Stimulated activated CD8-positive, alpha-beta memory T cell treated with anti-CD3 and anti-CD28 coated beads, Interleukin-15, amount 100 ng/mL, for 48 hours (primary cell): ENCODE measurements around the gene RGMA.

ENCODE experiments used
- DNase-seq, 2 donors: peaks; one replicate each; pipeline ENCODE4 v3.0.0-alpha.2; 2020; ENCODE audit warnings: low read depth in 2 of 2

The RGMA gene

DNA sequence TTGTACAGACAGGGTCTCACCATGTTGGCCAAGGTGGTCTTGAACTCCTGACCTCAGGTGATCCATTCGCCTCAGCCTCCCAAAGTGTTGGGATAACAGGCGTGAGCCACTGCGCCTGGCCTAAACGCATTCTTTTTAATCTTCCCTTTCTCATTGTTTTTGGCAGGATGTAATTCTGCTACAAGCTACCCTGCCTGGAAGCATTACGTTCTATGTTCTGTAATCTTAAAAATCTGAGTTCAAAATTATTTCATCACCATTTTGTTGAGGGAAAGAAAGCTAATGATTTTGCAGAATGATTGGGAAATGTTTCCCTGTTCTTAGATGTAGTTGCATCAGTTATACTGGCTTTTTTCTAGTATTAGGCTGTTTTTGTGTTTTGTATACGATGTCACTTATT is 71.5 kb downstream of the RGMA start:
- no peak for DNase-seq

DNA sequence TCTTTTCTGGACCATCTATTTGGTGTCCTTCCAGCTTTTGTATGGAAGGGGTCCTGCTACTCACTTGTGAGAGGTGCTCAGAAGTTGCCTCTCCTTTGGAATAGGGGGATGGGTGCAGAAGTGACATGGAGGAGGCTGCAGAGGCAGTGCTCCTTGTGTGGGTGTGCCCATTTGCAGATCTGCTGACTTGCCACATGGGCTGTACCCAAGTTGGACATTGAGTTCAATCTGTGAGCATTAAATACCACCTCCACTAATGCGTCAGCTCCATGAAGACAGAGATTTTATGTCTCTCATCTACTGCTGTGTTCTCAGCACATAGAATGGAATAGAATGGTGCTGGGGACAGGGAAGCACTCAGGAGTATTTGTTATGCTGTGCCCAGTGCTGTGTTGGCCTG is 76.2 kb downstream of the RGMA start:
- no peak for DNase-seq

DNA sequence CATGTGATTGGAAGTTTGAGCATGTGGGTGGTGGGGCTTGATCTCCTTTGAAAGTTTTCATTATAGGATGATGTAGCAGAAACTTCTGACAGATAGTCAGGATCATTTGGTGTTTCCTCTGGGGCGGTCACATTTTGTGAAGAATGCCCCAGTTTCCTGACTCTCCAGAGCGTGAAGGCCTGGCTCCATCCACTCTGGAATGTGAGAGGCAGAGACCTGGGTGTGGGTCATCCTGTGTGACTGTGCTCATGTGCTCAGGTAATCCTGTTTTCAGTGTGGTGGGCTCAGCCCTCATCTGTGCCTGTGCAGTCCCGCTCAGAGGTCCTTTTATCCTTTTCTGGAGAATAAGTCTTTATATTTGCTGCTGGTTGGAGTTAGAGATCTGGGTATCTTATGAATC is 81.0 kb downstream of the RGMA start:
- DNase-seq, result no peak

DNA sequence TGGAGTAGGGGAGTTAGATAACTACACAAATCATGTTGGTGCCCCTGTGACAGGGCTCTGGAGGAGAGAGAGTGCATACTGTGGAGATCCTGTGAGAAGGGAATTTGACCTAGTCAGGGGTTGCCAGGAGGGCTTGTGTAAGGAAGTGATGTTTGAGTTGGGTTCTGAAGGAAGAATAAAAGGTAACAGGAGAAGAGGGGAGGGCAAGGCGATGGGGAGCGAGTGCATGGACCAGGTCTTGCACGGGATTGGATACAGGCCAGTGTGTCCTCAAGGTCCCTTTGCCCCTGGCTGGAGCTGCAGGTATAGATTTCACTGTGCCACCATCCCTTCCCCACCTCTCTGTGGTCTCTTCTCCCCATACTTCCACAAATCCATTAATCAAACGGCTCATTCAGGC is 83.9 kb downstream of the RGMA start:
- DNase-seq, result no peak

DNA sequence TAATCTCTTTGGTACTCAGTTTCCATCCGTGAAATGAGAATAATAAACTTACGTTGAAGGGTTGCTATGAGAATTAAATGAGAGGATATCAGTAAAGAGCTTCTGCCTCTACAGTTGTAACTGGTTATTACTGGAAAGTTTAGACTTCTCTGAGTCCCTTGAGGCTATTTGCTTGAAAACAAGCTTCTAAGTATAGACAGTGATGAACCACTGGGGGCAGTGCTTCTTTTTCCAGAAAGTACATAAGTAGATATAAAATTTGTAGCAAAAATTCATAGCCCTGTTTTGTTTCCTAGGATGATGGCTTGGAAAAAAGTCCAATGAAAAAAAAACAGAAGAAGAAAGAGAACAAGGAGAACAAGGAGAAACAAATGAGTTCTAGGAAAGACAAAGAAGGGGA is 87.1 kb downstream of the RGMA start:
- no peak for DNase-seq

DNA sequence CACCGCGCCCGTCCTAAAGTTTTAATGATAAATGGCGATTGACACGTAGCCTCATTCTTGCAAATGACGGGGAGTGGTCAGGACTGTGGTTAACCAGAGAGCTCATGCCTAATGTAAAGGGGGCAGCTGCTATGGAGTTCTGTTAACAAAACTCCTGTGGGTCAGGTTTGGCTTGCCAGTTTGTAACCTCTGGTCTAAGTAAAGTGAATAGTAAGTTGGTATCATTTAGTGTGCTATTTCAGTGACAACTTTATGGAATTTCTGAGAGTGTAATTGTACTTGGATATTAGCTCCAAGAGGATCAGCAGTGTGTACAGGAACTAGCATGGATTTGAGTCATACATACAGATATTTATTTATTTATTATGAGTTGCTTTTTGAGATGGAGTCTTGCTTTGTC is 87.9 kb downstream of the RGMA start:
- DNase-seq, result no peak

DNA sequence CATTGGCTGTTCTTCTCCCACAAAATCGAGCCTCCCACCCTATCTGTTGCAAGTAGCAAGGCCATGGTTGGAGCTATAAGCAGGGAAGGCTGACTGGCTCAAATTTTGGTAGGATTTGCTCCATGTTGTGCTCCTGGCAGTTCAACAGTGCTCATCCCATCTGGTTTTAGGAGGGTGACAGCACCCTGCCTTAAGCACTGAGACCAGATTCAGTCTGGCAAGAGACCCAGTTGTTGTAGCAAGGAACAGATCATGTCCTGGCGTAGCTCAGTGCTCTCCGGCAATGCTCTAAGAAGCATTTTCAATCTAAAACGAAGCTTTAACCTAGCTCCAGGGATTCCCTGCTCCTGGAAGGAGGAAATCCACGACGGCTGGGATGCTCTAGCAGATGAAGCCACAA is 91.2 kb downstream of the RGMA start:
- no peak for DNase-seq

DNA sequence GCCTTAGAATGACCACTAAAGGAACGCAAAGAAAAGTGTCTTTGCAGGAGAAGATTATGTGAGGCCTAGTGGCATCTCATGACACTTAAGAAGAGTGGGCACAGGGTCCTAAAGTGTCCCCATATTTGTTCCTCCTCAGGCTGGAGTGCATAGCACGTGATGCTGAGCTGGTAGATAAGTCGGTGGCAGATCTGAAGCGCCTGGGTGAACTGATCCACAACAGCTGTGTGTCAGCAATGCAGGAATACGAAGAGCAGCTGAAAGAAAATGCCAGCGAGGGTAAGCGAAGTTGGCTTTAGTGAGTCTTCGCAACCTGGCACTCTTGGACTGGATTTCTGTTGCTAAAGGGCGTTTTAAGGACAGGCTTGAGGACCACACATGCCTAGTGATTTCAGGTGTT is 96.3 kb downstream of the RGMA start:
- DNase-seq, result no peak

DNA sequence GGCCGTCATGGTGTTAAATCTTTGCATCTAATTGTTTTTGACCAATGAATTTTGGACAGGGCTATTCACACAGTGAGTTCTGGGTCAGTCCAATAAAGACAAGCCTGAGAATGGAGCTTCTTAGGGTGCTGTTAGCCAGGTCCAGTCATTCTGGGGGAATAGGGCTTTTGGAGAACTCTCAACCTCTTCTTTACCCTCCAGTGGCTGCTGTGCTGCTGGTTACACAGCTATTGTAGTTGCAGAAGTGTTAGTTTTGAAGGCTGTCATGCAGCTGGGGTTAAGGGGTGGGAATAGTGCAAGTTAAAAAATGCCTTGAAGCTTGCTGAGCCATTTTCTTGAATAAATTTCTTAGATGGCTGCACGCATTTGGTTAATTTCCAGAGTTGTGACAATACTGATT is 99.0 kb downstream of the RGMA start:
- no peak for DNase-seq

DNA sequence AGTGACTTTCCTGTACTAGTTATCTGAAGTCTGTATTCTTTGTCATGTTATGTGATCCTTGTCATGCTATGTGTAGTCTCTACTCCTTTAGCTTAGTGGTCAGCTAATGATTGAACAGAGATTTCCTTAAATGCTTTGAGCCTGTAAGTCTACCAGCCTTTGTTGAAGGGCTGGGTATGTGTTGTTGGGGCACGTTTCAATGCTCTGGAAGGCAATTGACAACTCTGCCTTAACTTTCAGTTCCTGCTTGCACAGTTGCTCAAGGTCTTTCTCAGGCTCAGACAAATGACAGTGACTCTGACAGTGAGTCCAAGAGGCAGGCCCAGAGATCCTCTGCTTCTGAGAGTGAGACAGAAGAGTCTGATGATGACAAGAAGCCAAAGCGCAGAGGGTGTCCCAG is 99.5 kb downstream of the RGMA start:
- DNase-seq, result no peak
